ENCODE results near the gene MEOX1.

GRCh38 chr17:43597624-43598356, 63.9 kb downstream of the MEOX1 start:
- TF ChIP-seq, protein P1, sequence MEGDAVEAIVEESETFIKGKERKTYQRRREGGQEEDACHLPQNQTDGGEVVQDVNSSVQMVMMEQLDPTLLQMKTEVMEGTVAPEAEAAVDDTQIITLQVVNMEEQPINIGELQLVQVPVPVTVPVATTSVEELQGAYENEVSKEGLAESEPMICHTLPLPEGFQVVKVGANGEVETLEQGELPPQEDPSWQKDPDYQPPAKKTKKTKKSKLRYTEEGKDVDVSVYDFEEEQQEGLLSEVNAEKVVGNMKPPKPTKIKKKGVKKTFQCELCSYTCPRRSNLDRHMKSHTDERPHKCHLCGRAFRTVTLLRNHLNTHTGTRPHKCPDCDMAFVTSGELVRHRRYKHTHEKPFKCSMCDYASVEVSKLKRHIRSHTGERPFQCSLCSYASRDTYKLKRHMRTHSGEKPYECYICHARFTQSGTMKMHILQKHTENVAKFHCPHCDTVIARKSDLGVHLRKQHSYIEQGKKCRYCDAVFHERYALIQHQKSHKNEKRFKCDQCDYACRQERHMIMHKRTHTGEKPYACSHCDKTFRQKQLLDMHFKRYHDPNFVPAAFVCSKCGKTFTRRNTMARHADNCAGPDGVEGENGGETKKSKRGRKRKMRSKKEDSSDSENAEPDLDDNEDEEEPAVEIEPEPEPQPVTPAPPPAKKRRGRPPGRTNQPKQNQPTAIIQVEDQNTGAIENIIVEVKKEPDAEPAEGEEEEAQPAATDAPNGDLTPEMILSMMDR (conservative IDR thresholded peaks at IDR 0.05): no peak
- TF ChIP-seq EZH2 (IDR thresholded peaks at IDR 0.05; ENCODE audit: low read depth): no peak
